ENCODE results near the gene SNAP25. TPM values are rescaled to one million over a fixed set of nuclear protein-coding genes. Genes with fewer than 3 reads are reported as not detected.

Gene SNAP25
- total RNA-seq, 1 donor from 2014 or later: 1.6 TPM

DNA sequence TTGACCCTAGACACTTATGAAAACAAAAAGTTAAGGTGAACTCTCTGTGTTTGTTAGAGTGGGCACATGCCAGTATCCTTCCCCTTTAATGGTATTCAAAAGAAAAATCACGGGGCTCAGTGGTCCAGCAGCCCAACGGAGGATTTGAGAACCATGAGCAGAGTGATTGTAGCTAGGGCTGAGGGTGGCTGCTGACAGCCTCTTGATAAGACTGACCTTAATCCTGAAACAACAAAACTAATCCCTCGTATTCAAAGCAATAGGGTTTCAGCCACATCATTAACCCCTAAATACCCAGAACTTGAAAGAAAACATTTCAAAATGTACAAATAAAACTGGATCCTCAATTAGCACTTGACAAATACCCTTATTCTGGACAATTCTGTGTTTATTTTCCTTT lies 95.1 kb downstream of the SNAP25 start:
- no peaks in the 10 kb centered on the region for H3K27me3 Mint-ChIP-seq (ENCODE audit: unreplicated experiment)
- H3K36me3 Mint-ChIP-seq (ENCODE audit: unreplicated experiment): no peaks in the 10 kb centered on the region
- H3K9me3 Mint-ChIP-seq (ENCODE audit: unreplicated experiment): peaks cover 3% of the 10 kb centered on the region
- H3K4me3 Mint-ChIP-seq (ENCODE audit: unreplicated experiment): peak overlapping the region; percentile 52
- TF ChIP-seq, protein P1, sequence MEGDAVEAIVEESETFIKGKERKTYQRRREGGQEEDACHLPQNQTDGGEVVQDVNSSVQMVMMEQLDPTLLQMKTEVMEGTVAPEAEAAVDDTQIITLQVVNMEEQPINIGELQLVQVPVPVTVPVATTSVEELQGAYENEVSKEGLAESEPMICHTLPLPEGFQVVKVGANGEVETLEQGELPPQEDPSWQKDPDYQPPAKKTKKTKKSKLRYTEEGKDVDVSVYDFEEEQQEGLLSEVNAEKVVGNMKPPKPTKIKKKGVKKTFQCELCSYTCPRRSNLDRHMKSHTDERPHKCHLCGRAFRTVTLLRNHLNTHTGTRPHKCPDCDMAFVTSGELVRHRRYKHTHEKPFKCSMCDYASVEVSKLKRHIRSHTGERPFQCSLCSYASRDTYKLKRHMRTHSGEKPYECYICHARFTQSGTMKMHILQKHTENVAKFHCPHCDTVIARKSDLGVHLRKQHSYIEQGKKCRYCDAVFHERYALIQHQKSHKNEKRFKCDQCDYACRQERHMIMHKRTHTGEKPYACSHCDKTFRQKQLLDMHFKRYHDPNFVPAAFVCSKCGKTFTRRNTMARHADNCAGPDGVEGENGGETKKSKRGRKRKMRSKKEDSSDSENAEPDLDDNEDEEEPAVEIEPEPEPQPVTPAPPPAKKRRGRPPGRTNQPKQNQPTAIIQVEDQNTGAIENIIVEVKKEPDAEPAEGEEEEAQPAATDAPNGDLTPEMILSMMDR (IDR thresholded peaks at IDR 0.05): no peak
- peaks cover 61% of the 10 kb centered on the region for H3K4me1 Mint-ChIP-seq (ENCODE audit: unreplicated experiment)
- DNase-seq (ENCODE audit: extremely low spot score, unreplicated experiment): no peak
- H3K27ac Mint-ChIP-seq (ENCODE audit: unreplicated experiment): peak overlapping the region; percentile 90

DNA sequence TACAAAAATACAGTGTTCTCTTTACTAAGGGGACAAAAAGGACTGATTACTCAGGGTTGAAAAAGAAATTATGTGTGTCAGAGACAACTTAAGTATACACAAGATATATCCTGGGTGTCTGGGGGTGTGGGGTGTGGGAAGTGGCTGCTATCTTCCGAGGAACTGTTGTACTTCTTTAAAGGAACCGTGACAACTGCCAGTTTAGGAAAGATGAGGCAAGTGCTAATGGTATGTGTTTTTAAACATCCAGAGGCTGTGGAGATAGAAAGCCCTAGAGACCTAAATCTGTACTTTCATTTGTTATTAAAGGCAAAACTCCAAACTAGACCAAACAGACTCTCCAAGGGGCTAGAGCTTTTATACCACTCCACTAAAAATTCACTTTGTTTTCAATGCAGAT lies 95.6 kb downstream of the SNAP25 start:
- TF ChIP-seq, protein P1 (IDR thresholded peaks at IDR 0.05): no peak
- Mint-ChIP-seq H3K27ac (ENCODE audit: unreplicated experiment) (peak overlapping the region; percentile 90), H3K27me3 (ENCODE audit: unreplicated experiment) (no peaks in the 10 kb centered on the region), H3K4me3 (ENCODE audit: unreplicated experiment) (peak overlapping the region; percentile 52), H3K4me1 (ENCODE audit: unreplicated experiment) (peaks cover 56% of the 10 kb centered on the region), H3K36me3 (ENCODE audit: unreplicated experiment) (no peaks in the 10 kb centered on the region), H3K9me3 (ENCODE audit: unreplicated experiment) (peaks cover 3% of the 10 kb centered on the region)
- DNase-seq (ENCODE audit: extremely low spot score, unreplicated experiment): no peak

DNA sequence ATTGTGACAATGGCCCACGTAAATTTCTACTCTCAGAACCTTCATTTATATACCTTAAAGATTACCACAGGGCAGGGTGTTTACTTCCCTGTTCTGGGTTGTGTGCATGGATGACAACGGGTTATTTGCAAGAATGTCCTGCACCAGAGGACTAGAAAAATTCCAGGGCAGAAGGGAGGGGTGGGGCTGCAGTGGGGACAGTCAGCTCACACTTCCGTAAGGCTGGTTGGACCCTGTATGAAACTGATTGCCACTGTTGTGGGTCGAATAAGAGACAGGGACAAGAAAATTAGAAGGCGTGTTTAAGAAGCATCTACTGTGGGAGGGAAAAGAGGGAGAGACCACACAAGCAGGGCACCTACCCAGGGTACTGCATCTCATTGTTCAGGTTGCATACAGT lies 96.5 kb downstream of the SNAP25 start:
- Mint-ChIP-seq H3K9me3 (ENCODE audit: unreplicated experiment) (peaks cover 3% of the 10 kb centered on the region), H3K4me1 (ENCODE audit: unreplicated experiment) (peaks cover 53% of the 10 kb centered on the region), H3K27me3 (ENCODE audit: unreplicated experiment) (peaks cover 3% of the 10 kb centered on the region), H3K27ac (ENCODE audit: unreplicated experiment) (peak overlapping the region; percentile 90), H3K36me3 (ENCODE audit: unreplicated experiment) (no peaks in the 10 kb centered on the region), H3K4me3 (ENCODE audit: unreplicated experiment) (peak overlapping the region; percentile 52)
- TF ChIP-seq, protein P1 (IDR thresholded peaks at IDR 0.05): no peak
- DNase-seq (ENCODE audit: extremely low spot score, unreplicated experiment): no peak

DNA sequence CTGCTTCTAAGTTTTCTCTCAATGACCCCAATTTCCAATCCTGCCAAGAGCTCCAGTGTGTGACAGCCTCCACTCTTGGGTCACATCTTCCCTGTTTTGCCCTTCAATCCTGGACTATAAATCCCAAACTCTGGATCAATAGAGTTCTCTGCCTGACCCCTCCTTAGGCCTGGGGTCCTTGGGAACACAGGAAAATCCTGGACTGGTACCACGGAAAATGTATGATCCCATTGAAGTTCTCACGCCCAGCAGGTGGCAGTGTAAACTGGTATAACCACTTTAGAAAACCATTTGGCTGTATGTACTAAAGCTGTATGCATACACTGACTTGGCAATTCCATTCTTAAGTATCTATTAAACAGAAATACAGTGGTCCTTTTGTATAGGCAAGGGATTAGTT lies 98.0 kb downstream of the SNAP25 start:
- Mint-ChIP-seq H3K4me3 (ENCODE audit: unreplicated experiment) (no peak overlapping the region), H3K4me1 (ENCODE audit: unreplicated experiment) (peaks cover 51% of the 10 kb centered on the region), H3K27me3 (ENCODE audit: unreplicated experiment) (peaks cover 3% of the 10 kb centered on the region), H3K36me3 (ENCODE audit: unreplicated experiment) (no peaks in the 10 kb centered on the region), H3K27ac (ENCODE audit: unreplicated experiment) (no peak overlapping the region), H3K9me3 (ENCODE audit: unreplicated experiment) (peaks cover 3% of the 10 kb centered on the region)
- no peak for DNase-seq (ENCODE audit: extremely low spot score, unreplicated experiment)
- TF ChIP-seq, protein P1 (IDR thresholded peaks at IDR 0.05): no peak

DNA sequence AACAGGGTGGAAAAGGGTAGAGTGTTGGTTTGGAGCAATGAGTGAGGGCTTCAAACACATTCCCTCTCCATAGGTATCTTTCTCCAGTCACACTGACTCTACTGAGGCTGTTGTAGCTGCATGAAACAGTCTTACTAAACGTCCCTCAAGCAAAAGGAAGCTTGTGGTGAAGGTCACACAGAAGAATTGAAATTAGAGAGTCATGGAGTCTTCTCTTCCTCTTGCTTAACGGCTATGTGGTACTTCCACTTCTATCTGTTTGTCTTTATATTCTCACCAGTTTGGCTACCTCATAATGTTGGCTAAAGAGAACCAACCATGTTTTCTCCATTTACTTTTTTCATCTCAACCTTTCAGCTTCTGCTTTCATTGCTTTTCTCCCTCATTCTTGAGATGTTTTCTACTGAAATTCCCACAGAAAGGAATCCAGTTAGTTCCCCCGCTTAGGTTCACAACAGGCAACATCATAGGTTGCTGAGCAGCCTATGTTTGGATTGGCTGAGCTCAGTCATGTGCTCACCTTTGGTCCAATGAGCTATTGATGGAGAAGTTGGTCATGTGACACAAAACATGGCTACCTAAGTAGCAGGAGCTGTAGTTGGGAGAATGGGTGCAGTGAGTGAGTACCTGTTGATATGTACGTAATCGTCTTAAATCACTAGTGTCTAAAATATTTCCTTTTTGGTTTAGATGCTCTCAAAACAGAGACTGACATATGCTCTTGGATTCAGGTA lies 99.8 kb downstream of the SNAP25 start:
- H3K36me3 Mint-ChIP-seq (ENCODE audit: unreplicated experiment): no peaks in the 10 kb centered on the region
- H3K4me3 Mint-ChIP-seq (ENCODE audit: unreplicated experiment): no peak overlapping the region

More for the DNA sequence above, 99.8 kb downstream of the SNAP25 start:
- DNase-seq (ENCODE audit: extremely low spot score, unreplicated experiment): no peak
- TF ChIP-seq, protein P1 (IDR thresholded peaks at IDR 0.05): no peak
- peaks cover 3% of the 10 kb centered on the region for H3K27me3 Mint-ChIP-seq (ENCODE audit: unreplicated experiment)
- no peak overlapping the region for H3K27ac Mint-ChIP-seq (ENCODE audit: unreplicated experiment)
- no peaks in the 10 kb centered on the region for H3K9me3 Mint-ChIP-seq (ENCODE audit: unreplicated experiment)
- peaks cover 44% of the 10 kb centered on the region for H3K4me1 Mint-ChIP-seq (ENCODE audit: unreplicated experiment)

Measured in osteocyte (in vitro differentiated cells).